ENCODE data around the gene ARL6. TPM values are rescaled to one million over a fixed set of nuclear protein-coding genes. Genes with fewer than 3 reads are reported as not detected.

Gene ARL6
- total RNA-seq, 2 donors from 2014 or later, result 7.7 to 11.9 TPM

DNA sequence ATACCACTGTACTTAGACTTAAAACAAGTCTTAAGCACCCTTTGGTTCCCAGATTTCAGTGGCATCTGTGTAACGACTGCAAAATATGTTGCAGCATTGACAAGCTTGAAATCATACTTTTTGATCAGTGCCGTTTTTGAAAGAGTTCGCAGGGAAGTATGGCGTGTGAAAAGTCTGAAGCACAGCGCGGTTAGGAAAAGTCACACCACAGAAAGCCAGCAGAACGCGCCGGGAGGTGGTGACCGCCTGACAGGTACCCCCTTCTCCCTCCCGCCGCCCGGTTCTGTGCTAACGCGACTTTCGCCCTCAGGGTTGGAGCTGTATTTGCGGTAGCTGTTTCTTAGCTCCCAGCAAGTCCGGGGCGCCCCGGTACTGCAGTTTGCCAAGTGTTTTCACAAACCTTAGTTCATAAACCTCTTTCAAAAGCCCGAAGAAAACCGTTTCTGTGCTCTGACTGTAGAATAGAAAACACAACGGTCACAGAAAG lies 56.8 kb downstream of the ARL6 start:
- no peaks in the 10 kb centered on the region for H3K27me3 ChIP-seq (replicated peaks; ENCODE audit: insufficient read depth)
- peak overlapping the region; percentile 84 to 88 for H3K27ac ChIP-seq
- peaks cover 7 to 20% of the 10 kb centered on the region in 2 donors for H3K4me1 ChIP-seq (ENCODE audit: control insufficient read depth in 1 of 2, low read depth in 2 of 2)
- H3K9me3 ChIP-seq, result no peaks in the 10 kb centered on the region
- DNase-seq (ENCODE audit: low spot score) (peak; percentile 2), ATAC-seq (ENCODE audit: insufficient number of reproducible peaks, low FRiP score, low read depth) (peak; percentile 35)
- H3K36me3 ChIP-seq, result no peaks in the 10 kb centered on the region
- H3K4me3 ChIP-seq, result peak overlapping the region; percentile 93
- no peak for TF ChIP-seq CTCF (IDR thresholded peaks at IDR 0.05)

DNA sequence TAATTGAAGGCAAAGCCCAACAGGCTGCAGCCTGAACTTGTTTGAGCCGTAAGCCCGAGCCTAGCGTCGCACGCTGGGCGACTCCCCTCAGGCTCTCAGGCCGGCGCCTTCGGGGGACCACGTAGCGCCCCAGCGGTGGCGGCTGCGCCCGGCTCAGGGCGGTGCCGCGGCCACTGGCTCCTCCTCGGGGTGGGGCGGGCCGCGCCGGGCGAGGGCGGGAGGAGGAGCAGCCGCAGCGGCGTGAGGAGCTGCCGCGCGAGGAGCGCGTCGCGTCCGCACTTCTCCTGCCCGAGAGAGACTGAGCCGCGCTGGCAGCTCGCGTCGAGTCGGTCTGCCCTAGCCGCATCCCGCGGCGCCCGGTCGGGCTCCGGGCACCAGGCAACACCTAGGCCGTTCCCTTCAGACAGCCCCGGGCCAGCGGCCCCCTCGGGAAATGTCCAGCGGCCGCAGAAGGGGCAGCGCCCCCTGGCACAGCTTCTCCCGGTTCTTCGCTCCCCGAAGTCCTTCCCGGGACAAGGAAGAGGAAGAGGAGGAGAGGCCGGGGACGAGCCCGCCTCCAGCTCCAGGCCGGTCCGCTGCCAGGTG lies 57.3 kb downstream of the ARL6 start, which contains the start of gene CRYBG3:
TSS of gene CRYBG3 (plus strand) at position 238 of the 585 bp plus-strand sequence. CDS start at position 434, 196 bp downstream.
- H3K27ac ChIP-seq, result peak within 1 kb of the TSS; percentile 84 to 88
- peaks cover 7 to 20% of the 10 kb centered on the region in 2 donors for H3K4me1 ChIP-seq (ENCODE audit: control insufficient read depth in 1 of 2, low read depth in 2 of 2)
- H3K36me3 ChIP-seq, result no peaks in the 10 kb centered on the region
- no peaks in the 10 kb centered on the region for H3K9me3 ChIP-seq
- peak within 1 kb of the TSS; percentile 93 for H3K4me3 ChIP-seq
- DNase-seq (ENCODE audit: low spot score) (peak; percentile 8), ATAC-seq (ENCODE audit: insufficient number of reproducible peaks, low FRiP score, low read depth) (peak; percentile 75)
- peak; percentile 15 for TF ChIP-seq CTCF (IDR thresholded peaks at IDR 0.05)
- H3K27me3 ChIP-seq (replicated peaks; ENCODE audit: insufficient read depth), result no peaks in the 10 kb centered on the region

GRCh38 chr3:97822359-97822775 lies 57.8 kb downstream of the ARL6 start:
- Histone ChIP-seq H3K4me1 (ENCODE audit: control insufficient read depth in 1 of 2, low read depth in 2 of 2) (peaks cover 7 to 20% of the 10 kb centered on the region in 2 donors), H3K27me3 (replicated peaks; ENCODE audit: insufficient read depth) (no peaks in the 10 kb centered on the region), H3K27ac (peak overlapping the region; percentile 84 to 88), H3K9me3 (no peaks in the 10 kb centered on the region), H3K36me3 (no peaks in the 10 kb centered on the region), H3K4me3 (peak overlapping the region; percentile 93)
- ATAC-seq (ENCODE audit: insufficient number of reproducible peaks, low FRiP score, low read depth), result peak; percentile 12
- no peak for DNase-seq (ENCODE audit: low spot score)
- TF ChIP-seq CTCF (IDR thresholded peaks at IDR 0.05), result no peak

- H3K27ac ChIP-seq, result no peak overlapping the region
These were observed 58.8 kb downstream of the ARL6 start for GRCh38 chr3:97823046-97824004.

More at GRCh38 chr3:97823046-97824004, 58.8 kb downstream of the ARL6 start:
- Histone ChIP-seq H3K4me3 (peak overlapping the region; percentile 93), H3K36me3 (no peaks in the 10 kb centered on the region), H3K27me3 (replicated peaks; ENCODE audit: insufficient read depth) (no peaks in the 10 kb centered on the region), H3K9me3 (no peaks in the 10 kb centered on the region), H3K4me1 (ENCODE audit: control insufficient read depth in 1 of 2, low read depth in 2 of 2) (peaks cover 7 to 20% of the 10 kb centered on the region in 2 donors)
- no peak for TF ChIP-seq CTCF (IDR thresholded peaks at IDR 0.05)
- ATAC-seq (ENCODE audit: insufficient number of reproducible peaks, low FRiP score, low read depth) (no peak), DNase-seq (ENCODE audit: low spot score) (no peak)
